ENCODE measurements around the gene GNG7. TPM values are rescaled to one million over a fixed set of nuclear protein-coding genes. Genes with fewer than 3 reads are reported as not detected.

GNG7 gene
- total RNA-seq, 1 donor from 2014 or later: 7.7 TPM

DNA sequence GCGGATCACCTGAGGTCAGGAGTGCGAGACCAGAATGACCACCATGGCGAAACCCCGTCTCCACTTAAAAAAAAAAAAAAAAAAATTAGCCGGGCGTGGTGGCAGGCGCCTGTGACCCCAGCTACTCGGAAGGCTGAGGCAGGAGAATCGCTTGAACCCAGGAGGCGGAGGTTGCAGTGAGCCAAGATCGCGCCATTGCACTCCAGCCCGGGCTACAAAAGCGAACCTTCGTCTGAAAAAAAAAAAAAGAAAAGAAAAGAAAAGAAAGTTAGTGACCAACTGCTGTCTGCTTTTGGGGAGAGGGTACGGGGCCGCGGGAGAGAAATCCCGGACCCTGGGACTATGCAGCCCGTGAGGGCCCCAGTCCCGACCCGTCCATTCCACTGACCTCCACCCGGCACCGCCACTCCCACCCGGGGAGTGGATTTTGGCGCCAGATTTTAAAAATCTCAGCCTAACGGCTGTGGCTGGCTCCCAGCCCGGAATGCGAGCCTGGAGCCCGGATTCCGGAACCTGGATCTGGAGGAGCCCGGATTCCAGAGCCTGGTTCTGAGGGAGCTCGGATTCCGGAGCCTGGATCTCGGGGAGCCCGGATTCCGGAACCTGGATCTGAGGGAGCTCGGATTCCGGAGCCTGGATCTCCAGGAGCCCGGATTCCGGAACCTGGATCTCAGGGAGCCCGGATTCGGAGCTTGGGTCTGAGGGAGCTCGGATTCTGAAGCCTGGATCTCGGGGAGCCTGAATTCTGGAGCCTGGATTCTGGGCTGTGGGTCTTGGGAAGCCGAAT lies 239.7 kb downstream of the GNG7 start:
- H3K36me3 Mint-ChIP-seq (ENCODE audit: low read depth, unreplicated experiment): peaks cover 3% of the 10 kb centered on the region
- no peak overlapping the region for H3K27ac Mint-ChIP-seq (ENCODE audit: unreplicated experiment)
- H3K9me3 Mint-ChIP-seq (ENCODE audit: unreplicated experiment): no peaks in the 10 kb centered on the region
- peak overlapping the region; percentile 73 for H3K4me3 Mint-ChIP-seq (ENCODE audit: unreplicated experiment)
- TF ChIP-seq, protein P1, sequence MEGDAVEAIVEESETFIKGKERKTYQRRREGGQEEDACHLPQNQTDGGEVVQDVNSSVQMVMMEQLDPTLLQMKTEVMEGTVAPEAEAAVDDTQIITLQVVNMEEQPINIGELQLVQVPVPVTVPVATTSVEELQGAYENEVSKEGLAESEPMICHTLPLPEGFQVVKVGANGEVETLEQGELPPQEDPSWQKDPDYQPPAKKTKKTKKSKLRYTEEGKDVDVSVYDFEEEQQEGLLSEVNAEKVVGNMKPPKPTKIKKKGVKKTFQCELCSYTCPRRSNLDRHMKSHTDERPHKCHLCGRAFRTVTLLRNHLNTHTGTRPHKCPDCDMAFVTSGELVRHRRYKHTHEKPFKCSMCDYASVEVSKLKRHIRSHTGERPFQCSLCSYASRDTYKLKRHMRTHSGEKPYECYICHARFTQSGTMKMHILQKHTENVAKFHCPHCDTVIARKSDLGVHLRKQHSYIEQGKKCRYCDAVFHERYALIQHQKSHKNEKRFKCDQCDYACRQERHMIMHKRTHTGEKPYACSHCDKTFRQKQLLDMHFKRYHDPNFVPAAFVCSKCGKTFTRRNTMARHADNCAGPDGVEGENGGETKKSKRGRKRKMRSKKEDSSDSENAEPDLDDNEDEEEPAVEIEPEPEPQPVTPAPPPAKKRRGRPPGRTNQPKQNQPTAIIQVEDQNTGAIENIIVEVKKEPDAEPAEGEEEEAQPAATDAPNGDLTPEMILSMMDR (IDR thresholded peaks at IDR 0.05; ENCODE audit: unreplicated experiment): no peak
- DNase-seq (ENCODE audit: low spot score): peak; percentile 91
- H3K4me1 Mint-ChIP-seq (ENCODE audit: unreplicated experiment): peaks cover 3% of the 10 kb centered on the region
- H3K27me3 Mint-ChIP-seq (ENCODE audit: unreplicated experiment): peaks cover 3% of the 10 kb centered on the region

DNA sequence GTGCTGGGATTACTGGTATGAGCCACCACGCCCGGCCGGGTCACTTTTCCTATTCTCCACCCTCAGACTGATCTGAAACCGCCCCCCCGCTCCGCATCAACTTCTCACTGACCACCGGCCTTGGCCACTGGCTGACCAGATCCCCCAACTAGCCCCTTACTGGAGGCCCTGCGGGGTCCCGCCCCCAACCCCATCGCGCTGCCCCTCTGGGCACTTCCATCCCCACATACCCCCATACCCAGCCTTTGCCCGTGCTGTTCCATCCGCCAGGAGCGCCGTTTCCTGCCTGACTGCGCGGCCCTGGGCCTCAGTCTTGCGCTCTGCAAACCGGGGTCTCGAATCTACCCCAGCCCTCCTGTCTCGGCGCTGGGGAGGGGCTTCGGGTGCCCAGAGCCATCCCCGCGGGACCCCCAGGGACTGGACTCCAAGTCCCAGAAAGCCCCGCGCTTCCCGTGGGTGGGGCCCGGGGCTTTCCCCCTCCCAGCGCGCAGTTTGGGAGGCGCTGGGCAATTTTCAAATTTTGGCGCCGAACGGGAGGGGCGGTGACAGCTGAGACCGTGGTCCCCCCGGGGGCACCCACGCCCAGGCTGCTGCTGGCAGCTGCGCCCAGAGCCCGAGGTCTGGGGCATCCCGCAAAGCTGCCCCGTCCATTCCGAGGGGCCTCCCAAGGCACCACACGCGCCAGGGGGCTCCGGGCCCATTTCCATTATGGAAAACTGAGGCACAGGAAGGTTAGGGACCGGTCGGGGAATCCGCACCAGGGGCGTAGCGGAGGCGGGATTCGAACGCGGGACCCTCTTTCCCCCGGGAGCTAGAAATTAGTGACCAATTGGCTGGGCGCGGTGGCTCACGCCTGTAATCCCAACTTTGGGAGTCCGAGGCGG lies 240.5 kb downstream of the GNG7 start:
- peaks cover 4% of the 10 kb centered on the region for H3K4me1 Mint-ChIP-seq (ENCODE audit: unreplicated experiment)
- DNase-seq (ENCODE audit: low spot score): peak; percentile 65
- peaks cover 4% of the 10 kb centered on the region for H3K27me3 Mint-ChIP-seq (ENCODE audit: unreplicated experiment)
- no peak overlapping the region for H3K27ac Mint-ChIP-seq (ENCODE audit: unreplicated experiment)
- H3K9me3 Mint-ChIP-seq (ENCODE audit: unreplicated experiment): no peaks in the 10 kb centered on the region
- H3K36me3 Mint-ChIP-seq (ENCODE audit: low read depth, unreplicated experiment): peaks cover 3% of the 10 kb centered on the region
- H3K4me3 Mint-ChIP-seq (ENCODE audit: unreplicated experiment): peak overlapping the region; percentile 90
- TF ChIP-seq, protein P1 (IDR thresholded peaks at IDR 0.05; ENCODE audit: unreplicated experiment): no peak

Small RNAs within 50 kb of the gene (microRNA-seq; reads per million reads assigned to microRNA genes)
- not detected for gene MIR7850 (ENCODE audit: unreplicated experiment)

Other genes starting within 250 kb of the GNG7 start
- gene LMNB2, start 245.7 kb downstream of the GNG7 start, total RNA-seq (ENCODE audit: unreplicated experiment): 49.6 TPM
- 1.2 TPM for gene GADD45B, start 226.6 kb downstream of the GNG7 start, total RNA-seq (ENCODE audit: unreplicated experiment)
- 0.82 TPM for gene DIRAS1, start 18.7 kb upstream of the GNG7 start, total RNA-seq (ENCODE audit: unreplicated experiment)
- 28.7 TPM for gene SLC39A3, start 37.3 kb upstream of the GNG7 start, total RNA-seq (ENCODE audit: unreplicated experiment)
- 60.4 TPM for gene SGTA, start 80.6 kb upstream of the GNG7 start, total RNA-seq (ENCODE audit: unreplicated experiment)
- 56.8 TPM for gene THOP1, start 82.8 kb upstream of the GNG7 start, total RNA-seq (ENCODE audit: unreplicated experiment)
- gene ZNF554, start 117.2 kb upstream of the GNG7 start, total RNA-seq (ENCODE audit: unreplicated experiment): 9.0 TPM
- gene ZNF555, start 138.8 kb upstream of the GNG7 start, total RNA-seq (ENCODE audit: unreplicated experiment): 13.9 TPM
- gene ZNF556, start 164.6 kb upstream of the GNG7 start, total RNA-seq (ENCODE audit: unreplicated experiment): not detected
- gene ZNF57, start 198.2 kb upstream of the GNG7 start, total RNA-seq (ENCODE audit: unreplicated experiment): 2.2 TPM
- gene ZNF77, start 242.3 kb upstream of the GNG7 start, total RNA-seq (ENCODE audit: unreplicated experiment): 5.5 TPM

All from endothelial cell (in vitro differentiated cells).